ENCODE data around the gene XKR8.

DNA sequence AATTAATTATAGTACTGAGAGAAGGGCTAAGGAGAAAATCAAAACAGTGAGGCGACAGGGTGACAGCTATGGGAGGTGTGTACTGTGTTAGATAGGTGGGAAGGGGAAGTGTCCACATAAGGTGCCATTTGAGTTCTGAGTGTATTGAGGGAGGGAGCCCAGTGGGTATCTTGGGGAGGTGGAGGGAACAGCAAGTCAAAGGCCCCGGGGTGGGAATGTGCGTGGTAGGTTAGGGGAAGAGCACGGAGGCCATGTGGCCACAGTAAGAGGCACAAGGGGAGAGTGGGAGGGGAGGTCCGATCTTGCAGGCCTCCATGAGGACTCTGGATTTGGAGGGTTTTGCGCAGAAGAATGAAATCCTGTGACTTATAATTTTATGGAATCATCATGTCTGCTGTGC, 3.0 kb upstream of the XKR8 start:
- TF ChIP-seq, protein P1, sequence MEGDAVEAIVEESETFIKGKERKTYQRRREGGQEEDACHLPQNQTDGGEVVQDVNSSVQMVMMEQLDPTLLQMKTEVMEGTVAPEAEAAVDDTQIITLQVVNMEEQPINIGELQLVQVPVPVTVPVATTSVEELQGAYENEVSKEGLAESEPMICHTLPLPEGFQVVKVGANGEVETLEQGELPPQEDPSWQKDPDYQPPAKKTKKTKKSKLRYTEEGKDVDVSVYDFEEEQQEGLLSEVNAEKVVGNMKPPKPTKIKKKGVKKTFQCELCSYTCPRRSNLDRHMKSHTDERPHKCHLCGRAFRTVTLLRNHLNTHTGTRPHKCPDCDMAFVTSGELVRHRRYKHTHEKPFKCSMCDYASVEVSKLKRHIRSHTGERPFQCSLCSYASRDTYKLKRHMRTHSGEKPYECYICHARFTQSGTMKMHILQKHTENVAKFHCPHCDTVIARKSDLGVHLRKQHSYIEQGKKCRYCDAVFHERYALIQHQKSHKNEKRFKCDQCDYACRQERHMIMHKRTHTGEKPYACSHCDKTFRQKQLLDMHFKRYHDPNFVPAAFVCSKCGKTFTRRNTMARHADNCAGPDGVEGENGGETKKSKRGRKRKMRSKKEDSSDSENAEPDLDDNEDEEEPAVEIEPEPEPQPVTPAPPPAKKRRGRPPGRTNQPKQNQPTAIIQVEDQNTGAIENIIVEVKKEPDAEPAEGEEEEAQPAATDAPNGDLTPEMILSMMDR (IDR thresholded peaks at IDR 0.05; ENCODE audit: poor library complexity), result no peak
- no peak for TF ChIP-seq EZH2 (IDR thresholded peaks at IDR 0.05; ENCODE audit: borderline replicate concordance)

Data from hepatocyte (in vitro differentiated cells).